PC-9 (cell line): ENCODE results near the gene SPA17.

Experiments used
- CTCF ChIP-seq: fragments of 200-600 bp; sonication (generic); conservative IDR thresholded peaks from 2 replicates; pipeline ENCODE4 v1.6.1; 2017; ENCODE audit warnings: mixed run types, antibody characterized with exemption, mild to moderate bottlenecking, moderate library complexity
- EZH2 ChIP-seq: fragments of 200-600 bp; sonication (generic); IDR thresholded peaks from 2 replicates; pipeline ENCODE4 v1.8.0; 2017; ENCODE audit warnings: antibody characterized with exemption, low read depth

GRCh38 chr11:124717421-124717785, 43.7 kb downstream of the SPA17 start:
- no peak for TF ChIP-seq EZH2
- TF ChIP-seq CTCF: no peak
